CD4-positive, alpha-beta T cell treated with Interleukin-15 for 4 hours (primary cell): ENCODE results near the gene F7.

ENCODE experiments used
- DNase-seq: peaks from one replicate; pipeline ENCODE4 v3.0.0-alpha.2; 2020; ENCODE audit warnings: low spot score

The F7 gene

GRCh38 chr13:113086991-113087922, 18.3 kb upstream of the F7 start:
- DNase-seq = no peak

GRCh38 chr13:113087923-113088690, 17.5 kb upstream of the F7 start:
- no peak for DNase-seq

GRCh38 chr13:113088691-113089020, 16.9 kb upstream of the F7 start:
- DNase-seq = no peak

- DNase-seq = no peak
Measured at GRCh38 chr13:113089693-113090414, 15.7 kb upstream of the F7 start.

GRCh38 chr13:113090415-113090770, 15.2 kb upstream of the F7 start:
- DNase-seq = no peak

- DNase-seq = no peak
Measured at GRCh38 chr13:113090806-113091205, 14.8 kb upstream of the F7 start.

GRCh38 chr13:113091211-113091771, 14.3 kb upstream of the F7 start:
- DNase-seq = no peak

- no peak for DNase-seq
Measured at GRCh38 chr13:113091891-113092775, 13.5 kb upstream of the F7 start.

GRCh38 chr13:113092776-113093579, 12.6 kb upstream of the F7 start:
- no peak for DNase-seq

GRCh38 chr13:113093580-113094409, 11.8 kb upstream of the F7 start:
- DNase-seq = no peak

GRCh38 chr13:113094410-113094800, 11.2 kb upstream of the F7 start:
- no peak for DNase-seq

- DNase-seq = no peak
Measured at GRCh38 chr13:113095146-113096051, 10.2 kb upstream of the F7 start.

- DNase-seq = no peak
Measured at GRCh38 chr13:113096052-113096744, 9.4 kb upstream of the F7 start.

GRCh38 chr13:113096745-113097305, 8.8 kb upstream of the F7 start:
- no peak for DNase-seq

- DNase-seq = no peak
Measured at GRCh38 chr13:113097651-113098050, 7.9 kb upstream of the F7 start.

GRCh38 chr13:113098162-113098732, 7.3 kb upstream of the F7 start:
- no peak for DNase-seq

- DNase-seq = no peak
Measured at GRCh38 chr13:113099142-113099541, 6.4 kb upstream of the F7 start.
